Activated CD4-positive, alpha-beta T cell treated with anti-CD3 and anti-CD28 coated beads for 36 hours (primary cell): ENCODE measurements around the gene DCXR. TPM values are rescaled to one million over a fixed set of nuclear protein-coding genes. Genes with fewer than 3 reads are reported as not detected.

Experiments
- ATAC-seq: fragments of 200-7000 bp; cut with Tn5 transposase; one replicate; pipeline ENCODE4 v1.10.0; 2021; ENCODE audit warnings: mild to moderate bottlenecking, moderate library complexity
- CTCF ChIA-PET: fragments of 350-600 bp; sonication (Branson Sonifier 250); formaldehyde crosslinking; loops from one replicate; lab custom pipeline; 2021; ENCODE audit warnings: antibody characterized with exemption; lab: Charles Lee
- POLR2A ChIA-PET: fragments of 350-600 bp; sonication (Branson Sonifier 250); formaldehyde crosslinking; loops from one replicate; lab custom pipeline; 2021; ENCODE audit warnings: antibody characterized with exemption, inconsistent platforms; lab: Charles Lee
- DNase-seq: peaks from one replicate; pipeline ENCODE4 v3.0.0-alpha.2; 2020
- H3K27ac Mint-ChIP-seq: one replicate; pipeline ENCODE4 v1.8.0; 2021; ENCODE audit warnings: mixed read lengths
- H3K27me3 Mint-ChIP-seq: one replicate; pipeline ENCODE4 v1.8.0; 2021; ENCODE audit warnings: mixed read lengths
- H3K36me3 Mint-ChIP-seq: one replicate; pipeline ENCODE4 v1.8.0; 2021; ENCODE audit warnings: low read depth, mixed read lengths
- H3K4me1 Mint-ChIP-seq: one replicate; pipeline ENCODE4 v1.8.0; 2021; ENCODE audit warnings: mixed read lengths
- H3K4me3 Mint-ChIP-seq: one replicate; pipeline ENCODE4 v1.8.0; 2021; ENCODE audit warnings: mild to moderate bottlenecking, moderate library complexity, mixed read lengths
- H3K9me3 Mint-ChIP-seq: one replicate; pipeline ENCODE4 v1.8.0; 2021; ENCODE audit warnings: low read depth, mixed read lengths
- intact Hi-C, 2 experiments: fragments of 100-400 bp; cut with DNase I in 1 of 2; cut with micrococcal nuclease in 1 of 2; formaldehyde crosslinking; loops; one replicate each; pipeline versions ENCODE4 v1.14.2 to v1.15.1; 2022 to 2024; cut with DNase I, micrococcal nuclease
- total RNA-seq, 2 experiments: library from RNA; stranded (reverse); gene quantifications; one replicate each; pipeline ENCODE4 v1.2.3, GENCODE V29; 2021

DCXR gene
- total RNA-seq, 2 experiments from 2014 or later, result 105 to 166 TPM

DNA sequence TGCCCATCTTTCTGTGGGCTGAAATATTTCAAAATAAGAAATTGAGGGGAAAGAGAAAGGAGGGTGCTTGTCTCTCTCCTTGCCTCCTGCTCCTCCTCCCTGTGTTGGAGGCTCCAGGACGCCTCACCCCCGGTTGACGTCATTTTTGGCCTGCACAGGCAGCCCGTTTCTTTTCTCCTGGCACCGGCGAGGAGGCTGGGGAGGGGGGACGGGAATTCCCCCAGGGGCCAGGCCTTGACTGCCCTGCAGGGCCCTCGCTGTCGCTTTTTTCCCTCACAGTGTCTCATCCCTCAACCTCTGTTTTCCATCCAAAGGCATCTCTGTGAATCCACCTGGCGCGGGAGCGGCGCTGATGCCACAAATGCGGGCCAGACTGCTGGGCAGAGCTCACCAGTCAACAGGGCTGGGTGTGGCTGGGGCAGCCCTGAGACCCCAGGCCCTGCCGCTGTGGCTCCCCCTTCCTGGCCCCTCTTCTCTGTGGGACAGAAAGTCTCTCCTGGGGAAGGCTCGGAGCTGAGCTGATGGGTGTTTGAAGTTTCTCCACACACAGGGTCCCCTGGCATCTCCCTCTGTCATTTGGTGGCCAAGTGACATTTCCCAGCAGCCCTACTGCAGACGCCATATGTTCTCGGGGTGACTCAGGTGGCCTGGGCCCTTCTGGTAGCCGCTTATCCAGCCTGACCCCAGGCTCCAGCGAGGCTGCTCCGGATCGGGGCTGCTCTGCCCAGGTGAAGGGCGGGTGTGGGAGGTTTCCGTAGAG is 30.8 kb downstream of the DCXR start:
- CTCF ChIA-PET, result no interaction called here
- no peaks in the 10 kb centered on the region for H3K27me3 Mint-ChIP-seq
- no peak for ATAC-seq
- intact Hi-C loops, result no loop called here
- no peaks in the 10 kb centered on the region for H3K9me3 Mint-ChIP-seq
- POLR2A ChIA-PET, result no interaction called here
- H3K4me3 Mint-ChIP-seq, result no peak overlapping the region
- no peaks in the 10 kb centered on the region for H3K4me1 Mint-ChIP-seq
- H3K27ac Mint-ChIP-seq, result no peak overlapping the region
- no peaks in the 10 kb centered on the region for H3K36me3 Mint-ChIP-seq
- DNase-seq, result no peak

GRCh38 chr17:82005701-82006348 is 31.7 kb downstream of the DCXR start:
- ChIA-PET CTCF (interaction anchor here (0.5 to 0.7 kb wide), 2 partner anchors 17 to 50 kb away, joined by 3 read pairs; partner anchors contain the start of genes CENPX and LRRC45), POLR2A (no interaction called here)
- H3K4me1 Mint-ChIP-seq, result no peaks in the 10 kb centered on the region
- intact Hi-C loops, result no loop called here
- no peak for ATAC-seq
- H3K27me3 Mint-ChIP-seq, result no peaks in the 10 kb centered on the region
- no peaks in the 10 kb centered on the region for H3K36me3 Mint-ChIP-seq
- peak overlapping the region; percentile 55 for H3K27ac Mint-ChIP-seq
- no peaks in the 10 kb centered on the region for H3K9me3 Mint-ChIP-seq
- no peak overlapping the region for H3K4me3 Mint-ChIP-seq
- DNase-seq, result no peak

GRCh38 chr17:82004517-82005455 is 32.7 kb downstream of the DCXR start:
- no peak overlapping the region for H3K27ac Mint-ChIP-seq
- intact Hi-C loops, result no loop called here
- no peaks in the 10 kb centered on the region for H3K27me3 Mint-ChIP-seq
- ChIA-PET POLR2A (no interaction called here), CTCF (interaction anchor here (0.7 kb wide), 2 partner anchors 49 to 349 kb away, joined by 3 read pairs; no protein-coding TSS in a partner anchor)
- no peaks in the 10 kb centered on the region for H3K9me3 Mint-ChIP-seq
- H3K4me3 Mint-ChIP-seq, result no peak overlapping the region
- no peak for DNase-seq
- no peaks in the 10 kb centered on the region for H3K36me3 Mint-ChIP-seq
- H3K4me1 Mint-ChIP-seq, result no peaks in the 10 kb centered on the region
- ATAC-seq, result no peak

- no peak overlapping the region for H3K27ac Mint-ChIP-seq
- no peaks in the 10 kb centered on the region for H3K36me3 Mint-ChIP-seq
- DNase-seq, result peak; percentile 68
- H3K4me1 Mint-ChIP-seq, result no peaks in the 10 kb centered on the region
- CTCF ChIA-PET, result no interaction called here
- no peak overlapping the region for H3K4me3 Mint-ChIP-seq
- intact Hi-C loops, result no loop called here
- no peaks in the 10 kb centered on the region for H3K27me3 Mint-ChIP-seq
- no peaks in the 10 kb centered on the region for H3K9me3 Mint-ChIP-seq
- peak; percentile 91 for ATAC-seq
- POLR2A ChIA-PET, result no interaction called here
Observed at GRCh38 chr17:82003411-82004381, 33.8 kb downstream of the DCXR start.

- Mint-ChIP-seq H3K4me1 (no peaks in the 10 kb centered on the region), H3K27me3 (no peaks in the 10 kb centered on the region), H3K27ac (no peak overlapping the region), H3K4me3 (no peak overlapping the region), H3K36me3 (peaks cover 1% of the 10 kb centered on the region), H3K9me3 (no peaks in the 10 kb centered on the region)
- ChIA-PET CTCF (no interaction called here), POLR2A (no interaction called here)
- intact Hi-C loops, result no loop called here
- DNase-seq (no peak), ATAC-seq (no peak)
Observed at GRCh38 chr17:82001571-82002056, 35.9 kb downstream of the DCXR start.

GRCh38 chr17:82000803-82001570 is 36.5 kb downstream of the DCXR start:
- intact Hi-C loops, result no loop called here
- no peak for DNase-seq
- Mint-ChIP-seq H3K27me3 (no peaks in the 10 kb centered on the region), H3K4me1 (no peaks in the 10 kb centered on the region), H3K36me3 (peaks cover 3% of the 10 kb centered on the region), H3K27ac (no peak overlapping the region), H3K9me3 (no peaks in the 10 kb centered on the region), H3K4me3 (no peak overlapping the region)
- no peak for ATAC-seq
- POLR2A ChIA-PET, result no interaction called here
- CTCF ChIA-PET, result no interaction called here

- ATAC-seq (no peak), DNase-seq (no peak)
- H3K36me3 Mint-ChIP-seq, result peaks cover 3% of the 10 kb centered on the region
- ChIA-PET CTCF (no interaction called here), POLR2A (no interaction called here)
- H3K9me3 Mint-ChIP-seq, result no peaks in the 10 kb centered on the region
- H3K4me1 Mint-ChIP-seq, result no peaks in the 10 kb centered on the region
- intact Hi-C loops, result no loop called here
- no peak overlapping the region for H3K27ac Mint-ChIP-seq
- H3K27me3 Mint-ChIP-seq, result no peaks in the 10 kb centered on the region
- H3K4me3 Mint-ChIP-seq, result no peak overlapping the region
Observed at GRCh38 chr17:81999976-82000802, 37.3 kb downstream of the DCXR start.

DNA sequence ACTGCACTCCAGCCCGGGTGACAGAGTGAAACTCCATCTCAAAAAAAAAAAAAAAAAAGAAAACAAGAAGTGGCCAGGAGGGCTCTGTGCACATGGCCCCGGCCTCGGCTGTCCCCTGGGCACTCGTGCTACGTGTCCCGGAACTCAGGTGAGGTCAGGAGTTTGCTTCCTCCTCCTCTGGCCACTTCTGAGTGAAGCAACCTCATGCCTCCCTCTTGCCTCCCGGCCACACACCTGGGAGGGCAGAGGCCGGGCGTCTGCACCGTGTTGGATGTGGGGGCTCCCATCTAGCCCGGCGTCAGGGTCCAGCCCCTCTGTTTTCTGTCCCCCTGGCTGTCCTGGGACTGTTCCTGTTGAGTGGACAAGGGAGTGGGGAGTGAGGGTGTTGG is 37.9 kb downstream of the DCXR start:
- Mint-ChIP-seq H3K27me3 (no peaks in the 10 kb centered on the region), H3K27ac (no peak overlapping the region), H3K4me3 (no peak overlapping the region), H3K4me1 (no peaks in the 10 kb centered on the region), H3K36me3 (peaks cover 3% of the 10 kb centered on the region), H3K9me3 (no peaks in the 10 kb centered on the region)
- ChIA-PET POLR2A (no interaction called here), CTCF (no interaction called here)
- DNase-seq, result no peak
- no peak for ATAC-seq
- intact Hi-C loops, result no loop called here

DNA sequence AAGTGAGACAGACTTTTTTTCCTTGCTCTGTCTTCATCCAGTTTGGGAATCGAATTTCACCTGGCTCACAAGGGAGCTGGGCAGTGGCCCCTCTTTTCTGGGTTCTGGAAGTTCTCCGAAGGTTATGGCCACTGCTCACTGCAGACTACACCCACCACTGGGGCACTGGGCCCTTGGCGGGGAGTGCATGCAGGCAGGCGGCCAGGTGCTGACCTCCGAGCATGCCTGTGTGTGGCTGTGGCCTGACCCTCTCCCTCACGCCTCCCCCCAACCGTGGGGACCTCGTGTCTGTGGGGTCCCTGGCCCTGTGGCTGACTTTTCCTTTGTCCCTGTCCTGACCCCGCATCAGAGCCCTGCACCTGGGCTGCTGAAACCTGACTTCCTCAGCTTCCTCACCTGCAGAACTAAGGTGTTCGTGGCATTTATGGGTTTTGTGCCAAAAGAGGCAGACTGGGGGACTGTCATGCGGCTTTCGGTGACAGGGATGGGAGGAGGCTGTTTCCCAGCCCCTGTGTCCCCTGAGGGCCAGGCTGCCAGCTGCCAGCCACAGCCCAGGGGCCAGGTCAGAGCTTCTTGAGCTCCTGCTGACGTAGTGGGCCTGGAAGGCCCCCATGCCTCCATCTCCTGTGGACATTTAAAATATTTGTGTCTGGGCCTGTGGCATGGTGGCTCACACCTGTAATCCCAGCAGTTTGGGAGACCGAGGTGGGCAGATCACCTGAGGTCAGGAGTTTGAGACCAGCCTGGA is 38.6 kb downstream of the DCXR start:
- Mint-ChIP-seq H3K36me3 (peaks cover 3% of the 10 kb centered on the region), H3K9me3 (no peaks in the 10 kb centered on the region), H3K4me1 (no peaks in the 10 kb centered on the region), H3K4me3 (no peak overlapping the region), H3K27ac (no peak overlapping the region), H3K27me3 (no peaks in the 10 kb centered on the region)
- DNase-seq (no peak), ATAC-seq (no peak)
- POLR2A ChIA-PET, result no interaction called here
- CTCF ChIA-PET, result no interaction called here
- intact Hi-C loops, result no loop called here
